HCT116 (cell line): ENCODE results near the gene RPL6.

ENCODE experiments used
- CTCF ChIP-seq, 3 experiments: fragments of 200-600 bp in 1 of 3; sonication (generic) in 1 of 3; IDR thresholded peaks in 2 of 3; conservative IDR thresholded peaks in 1 of 3; 2 replicates each; pipeline ENCODE4 v1.5.1; 2012 to 2017; ENCODE audit warnings: low read depth in 2 of 3, low read length in 2 of 3, antibody characterized with exemption in 1 of 3, borderline replicate concordance in 1 of 3, control low read depth in 1 of 3, mild to moderate bottlenecking in 1 of 3, mixed read lengths in 1 of 3, mixed run types in 1 of 3, moderate library complexity in 1 of 3; ENCODE audit not compliant: insufficient read depth in 1 of 3
- POLR2A ChIP-seq: IDR thresholded peaks from 2 replicates; pipeline ENCODE4 v1.7.0; 2011; ENCODE audit warnings: borderline replicate concordance; ENCODE audit not compliant: insufficient read depth, insufficient read length; ENCODE audit errors: extremely low read depth
- SIN3A ChIP-seq: IDR thresholded peaks from 2 replicates; pipeline ENCODE4 v1.6.1; 2012; ENCODE audit warnings: low read depth
- SRF ChIP-seq: IDR thresholded peaks from 2 replicates; pipeline ENCODE4 v1.6.1; 2012; ENCODE audit warnings: low read depth
- YY1 ChIP-seq: IDR thresholded peaks from 2 replicates; pipeline ENCODE4 v1.6.1; 2011; ENCODE audit warnings: low read length, low read depth, moderate library complexity, mild to moderate bottlenecking; ENCODE audit not compliant: insufficient replicate concordance; ENCODE audit errors: extremely low read depth
- TF ChIP-seq, protein P1 (sequence below): IDR thresholded peaks from 2 replicates; pipeline ENCODE4 v1.6.1; 2012; ENCODE audit warnings: low read depth

GRCh38 chr12:112433551-112433950, 24.1 kb upstream of the RPL6 start:
- TF ChIP-seq CTCF (IDR thresholded peaks at IDR 0.05 in 2 of 3, conservative IDR thresholded peaks at IDR 0.05 in 1 of 3; ENCODE audit: borderline replicate concordance in 1 of 3, insufficient read depth in 1 of 3, low read depth in 2 of 3, low read length in 2 of 3) (no peak), YY1 (no peak), SIN3A (no peak), POLR2A (no peak), SRF (no peak)
- TF ChIP-seq, protein P1, sequence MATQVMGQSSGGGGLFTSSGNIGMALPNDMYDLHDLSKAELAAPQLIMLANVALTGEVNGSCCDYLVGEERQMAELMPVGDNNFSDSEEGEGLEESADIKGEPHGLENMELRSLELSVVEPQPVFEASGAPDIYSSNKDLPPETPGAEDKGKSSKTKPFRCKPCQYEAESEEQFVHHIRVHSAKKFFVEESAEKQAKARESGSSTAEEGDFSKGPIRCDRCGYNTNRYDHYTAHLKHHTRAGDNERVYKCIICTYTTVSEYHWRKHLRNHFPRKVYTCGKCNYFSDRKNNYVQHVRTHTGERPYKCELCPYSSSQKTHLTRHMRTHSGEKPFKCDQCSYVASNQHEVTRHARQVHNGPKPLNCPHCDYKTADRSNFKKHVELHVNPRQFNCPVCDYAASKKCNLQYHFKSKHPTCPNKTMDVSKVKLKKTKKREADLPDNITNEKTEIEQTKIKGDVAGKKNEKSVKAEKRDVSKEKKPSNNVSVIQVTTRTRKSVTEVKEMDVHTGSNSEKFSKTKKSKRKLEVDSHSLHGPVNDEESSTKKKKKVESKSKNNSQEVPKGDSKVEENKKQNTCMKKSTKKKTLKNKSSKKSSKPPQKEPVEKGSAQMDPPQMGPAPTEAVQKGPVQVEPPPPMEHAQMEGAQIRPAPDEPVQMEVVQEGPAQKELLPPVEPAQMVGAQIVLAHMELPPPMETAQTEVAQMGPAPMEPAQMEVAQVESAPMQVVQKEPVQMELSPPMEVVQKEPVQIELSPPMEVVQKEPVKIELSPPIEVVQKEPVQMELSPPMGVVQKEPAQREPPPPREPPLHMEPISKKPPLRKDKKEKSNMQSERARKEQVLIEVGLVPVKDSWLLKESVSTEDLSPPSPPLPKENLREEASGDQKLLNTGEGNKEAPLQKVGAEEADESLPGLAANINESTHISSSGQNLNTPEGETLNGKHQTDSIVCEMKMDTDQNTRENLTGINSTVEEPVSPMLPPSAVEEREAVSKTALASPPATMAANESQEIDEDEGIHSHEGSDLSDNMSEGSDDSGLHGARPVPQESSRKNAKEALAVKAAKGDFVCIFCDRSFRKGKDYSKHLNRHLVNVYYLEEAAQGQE = no peak
